H9 (cell line): ENCODE measurements around the gene CFAP46. TPM values are rescaled to one million over a fixed set of nuclear protein-coding genes. Genes with fewer than 3 reads are reported as not detected.
A peak's percentile ranks its signal among the peaks of the same experiment; 100 is the strongest.

Source experiments
- DNase-seq: peaks from one replicate; pipeline ENCODE4 v3.0.0-alpha.2; 2017
- H2AFZ ChIP-seq: one replicate; pipeline ENCODE4 v1.6.1; 2013; ENCODE audit warnings: mild to moderate bottlenecking, low read length, control low read depth, moderate library complexity
- H2AK5ac ChIP-seq: 2 replicates; pipeline ENCODE4 v1.6.1; 2013; ENCODE audit warnings: low read length, control low read depth, mixed read lengths; ENCODE audit not compliant: insufficient read length
- H2BK120ac ChIP-seq: one replicate; pipeline ENCODE4 v1.6.1; 2013; ENCODE audit warnings: low read depth, mild to moderate bottlenecking, low read length, control low read depth, inconsistent platforms; ENCODE audit not compliant: poor library complexity, severe bottlenecking
- H2BK12ac ChIP-seq: 2 replicates; pipeline ENCODE4 v1.6.1; 2013; ENCODE audit warnings: low read length, control low read depth, mixed read lengths, low read depth; ENCODE audit not compliant: insufficient read length
- H2BK15ac ChIP-seq: 2 replicates; pipeline ENCODE4 v1.6.1; 2013; ENCODE audit warnings: low read depth, low read length, control low read depth
- H2BK20ac ChIP-seq: one replicate; pipeline ENCODE4 v1.6.1; 2013; ENCODE audit warnings: low read depth, mild to moderate bottlenecking, low read length, control low read depth, inconsistent platforms; ENCODE audit not compliant: poor library complexity, severe bottlenecking
- H2BK5ac ChIP-seq: 2 replicates; pipeline ENCODE4 v1.6.1; 2013; ENCODE audit warnings: low read length, control low read depth, mixed read lengths; ENCODE audit not compliant: insufficient read length
- H3K14ac ChIP-seq: 2 replicates; pipeline ENCODE4 v1.6.1; 2013; ENCODE audit warnings: low read length, control low read depth; ENCODE audit not compliant: insufficient read depth
- H3K18ac ChIP-seq: 2 replicates; pipeline ENCODE4 v1.6.1; 2013; ENCODE audit warnings: low read depth, mild to moderate bottlenecking, mixed read lengths, low read length, control low read depth; ENCODE audit not compliant: insufficient read length
- H3K23ac ChIP-seq: 2 replicates; pipeline ENCODE4 v1.6.1; 2013; ENCODE audit warnings: low read length, control low read depth, mixed read lengths, low read depth; ENCODE audit not compliant: insufficient read length
- H3K23me2 ChIP-seq: 2 replicates; pipeline ENCODE4 v1.6.1; 2013; ENCODE audit warnings: low read depth, mild to moderate bottlenecking, mixed read lengths, low read length, control low read depth; ENCODE audit not compliant: insufficient read length, poor library complexity, severe bottlenecking
- H3K27ac ChIP-seq: 2 replicates; pipeline ENCODE4 v1.5.1; 2013; ENCODE audit warnings: low read length, control low read depth, mixed read lengths, low read depth; ENCODE audit not compliant: insufficient read length
- H3K27me3 ChIP-seq: 2 replicates; pipeline ENCODE4 v1.6.1; 2013; ENCODE audit warnings: low read length, control low read depth, inconsistent platforms; ENCODE audit not compliant: insufficient read depth
- H3K4ac ChIP-seq: 2 replicates; pipeline ENCODE4 v1.6.1; 2013; ENCODE audit warnings: low read depth, mild to moderate bottlenecking, control low read depth, inconsistent platforms, low read length, moderate library complexity
- H3K4me1 ChIP-seq: 2 replicates; pipeline ENCODE4 v1.6.1; 2013; ENCODE audit warnings: low read length, control low read depth, inconsistent platforms; ENCODE audit not compliant: insufficient read depth
- H3K4me2 ChIP-seq: 2 replicates; pipeline ENCODE4 v1.6.1; 2013; ENCODE audit warnings: low read length, control low read depth, mixed read lengths; ENCODE audit not compliant: insufficient read length, insufficient read depth
- H3K56ac ChIP-seq: 2 replicates; pipeline ENCODE4 v1.6.1; 2013; ENCODE audit warnings: low read depth, mild to moderate bottlenecking, mixed read lengths, low read length, control low read depth; ENCODE audit not compliant: insufficient read length
- H3K79me1 ChIP-seq: 2 replicates; pipeline ENCODE4 v1.6.1; 2013; ENCODE audit warnings: low read depth, mild to moderate bottlenecking, moderate library complexity, low read length, control low read depth, inconsistent platforms; ENCODE audit not compliant: insufficient read depth, poor library complexity, severe bottlenecking
- H3K79me2 ChIP-seq: 2 replicates; pipeline ENCODE4 v1.6.1; 2013; ENCODE audit warnings: low read length, control low read depth, inconsistent platforms; ENCODE audit not compliant: insufficient read depth
- H3K9ac ChIP-seq: 2 replicates; pipeline ENCODE4 v1.6.1; 2013; ENCODE audit warnings: low read length, control low read depth, mixed read lengths; ENCODE audit not compliant: insufficient read length; ENCODE audit errors: extremely low read depth
- H3K9me3 ChIP-seq: one replicate; pipeline ENCODE4 v1.6.1; 2013; ENCODE audit warnings: low read depth, low read length, inconsistent platforms; ENCODE audit not compliant: control insufficient read depth
- H3T11ph ChIP-seq: one replicate; pipeline ENCODE4 v1.6.1; 2013; ENCODE audit warnings: mild to moderate bottlenecking, low read length, control low read depth, inconsistent platforms
- H4K20me1 ChIP-seq: one replicate; pipeline ENCODE4 v1.6.1; 2013; ENCODE audit not compliant: control insufficient read depth, insufficient read length, insufficient read depth
- H4K5ac ChIP-seq: 2 replicates; pipeline ENCODE4 v1.6.1; 2013; ENCODE audit warnings: low read depth, mild to moderate bottlenecking, mixed read lengths, low read length, control low read depth; ENCODE audit not compliant: insufficient read length
- H4K8ac ChIP-seq: replicated peaks from 2 replicates; pipeline ENCODE4 v1.6.1; 2013; ENCODE audit warnings: low read length, control low read depth, mixed read lengths, low read depth; ENCODE audit not compliant: insufficient read length
- H4K91ac ChIP-seq: 2 replicates; pipeline ENCODE4 v1.6.1; 2013; ENCODE audit warnings: low read depth, mild to moderate bottlenecking, moderate library complexity, mixed read lengths, low read length, control low read depth; ENCODE audit not compliant: insufficient read length
- H3K27ac Mint-ChIP-seq, 3 experiments: 2 replicates in 2 of 3; 3 replicates in 1 of 3; pipeline ENCODE4 v1.8.0; 2020 to 2021; ENCODE audit warnings: mixed read lengths in 3 of 3, mild to moderate bottlenecking in 1 of 3, moderate library complexity in 1 of 3
- H3K27me3 Mint-ChIP-seq: 2 replicates; pipeline ENCODE4 v1.8.0; 2021; ENCODE audit warnings: low read depth, mild to moderate bottlenecking, moderate library complexity, mixed read lengths
- H3K36me3 Mint-ChIP-seq, 3 experiments: 2 replicates in 2 of 3; 3 replicates in 1 of 3; pipeline ENCODE4 v1.8.0; 2020 to 2021; ENCODE audit warnings: low read depth in 3 of 3, mixed read lengths in 3 of 3; ENCODE audit not compliant: insufficient read depth in 1 of 3
- H3K4me1 Mint-ChIP-seq, 2 experiments: 2 replicates each; pipeline ENCODE4 v1.8.0; 2020; ENCODE audit warnings: mixed read lengths in 2 of 2
- H3K4me3 Mint-ChIP-seq, 2 experiments: 2 replicates in 1 of 2; 3 replicates in 1 of 2; pipeline ENCODE4 v1.8.0; 2020 to 2021; ENCODE audit warnings: mild to moderate bottlenecking in 2 of 2, mixed read lengths in 2 of 2, moderate library complexity in 1 of 2
- H3K9me3 Mint-ChIP-seq, 2 experiments: 2 replicates in 1 of 2; 3 replicates in 1 of 2; pipeline ENCODE4 v1.8.0; 2020; ENCODE audit warnings: mild to moderate bottlenecking in 2 of 2, mixed read lengths in 2 of 2, moderate library complexity in 1 of 2
- CTCF ChIP-seq: fragments of 200-600 bp; sonication (generic); conservative IDR thresholded peaks from 3 replicates; pipeline ENCODE4 v1.8.0; 2021; ENCODE audit warnings: antibody characterized with exemption, mild to moderate bottlenecking
- WGBS: extraction: QIAGEN DNeasy Blood & Tissue Kit; methylation state at CpG from one replicate; pipeline ENCODE4 v1.1.7; 2013; ENCODE audit warnings: missing lambda C conversion rate, low lambda C conversion rate, mixed read lengths; ENCODE audit not compliant: insufficient read length; ENCODE audit errors: extremely low coverage; 5-methylcytosine and 5-hydroxymethylcytosine counted together
- total RNA-seq: library from RNA; stranded (reverse); gene quantifications from 2 replicates; pipeline ENCODE4 v1.2.1, GENCODE V29; 2021

CFAP46 gene
- total RNA-seq, 1 experiment from 2014 or later = 3.1 TPM

- H3K27me3 Mint-ChIP-seq = no peaks in the 10 kb centered on the region; the same call in none of the 2 replicates
- peak; percentile 66 for DNase-seq
- Histone ChIP-seq H3K4ac (no peak overlapping the region), H2BK120ac (no peak overlapping the region), H3K9ac (no peak overlapping the region), H3T11ph (no peak overlapping the region), H4K91ac (no peak overlapping the region), H2BK5ac (no peak overlapping the region), H3K27me3 (no peaks in the 10 kb centered on the region), H3K14ac (no peak overlapping the region; the same call in 1 of the 2 replicates), H3K79me1 (no peaks in the 10 kb centered on the region), H3K27ac (no peak overlapping the region), H2BK12ac (no peak overlapping the region), H4K8ac (no peak overlapping the region), H2BK15ac (no peak overlapping the region), H4K20me1 (no peaks in the 10 kb centered on the region), H4K5ac (no peak overlapping the region), H3K23me2 (no peaks in the 10 kb centered on the region), H3K23ac (no peak overlapping the region), H2AK5ac (no peak overlapping the region), H2BK20ac (no peak overlapping the region), H3K18ac (no peak overlapping the region), H3K4me1 (no peaks in the 10 kb centered on the region), H3K56ac (no peak overlapping the region), H3K4me2 (no peak overlapping the region), H3K79me2 (no peaks in the 10 kb centered on the region), H3K9me3 (no peaks in the 10 kb centered on the region), H2AFZ (no peak overlapping the region)
- no peak overlapping the region for H3K4me3 Mint-ChIP-seq
- 0 out of 7 replicates have a peak, but pooled peaks cover 0 to 1% (median 0%) of the 10 kb centered on the region in 3 experiments for H3K36me3 Mint-ChIP-seq
- TF ChIP-seq CTCF = no peak
- H3K27ac Mint-ChIP-seq = no peak overlapping the region
- peaks cover 2 to 16% of the 10 kb centered on the region in 2 experiments; a peak in 2 of 4 replicates for H3K4me1 Mint-ChIP-seq
- no CpG with 5 or more reads among the region's 45 CpGs for WGBS
- H3K9me3 Mint-ChIP-seq = no peaks in the 10 kb centered on the region
Measured at GRCh38 chr10:132858121-132859081, 84.0 kb downstream of the CFAP46 start.
